NCI-H69 (cell line): ENCODE data around the gene NME5.
A peak's percentile ranks its signal among the peaks of the same experiment; 100 is the strongest.
"Not testable (repeated sequence)": the region's sequence is repeated elsewhere in the genome, so short reads cannot be mapped to it uniquely, and the experiment has no call there.

ENCODE experiments used
- DNase-seq: peaks from one replicate; lab custom pipeline; 2025; lab: John Stamatoyannopoulos, UW

Gene NME5

DNA sequence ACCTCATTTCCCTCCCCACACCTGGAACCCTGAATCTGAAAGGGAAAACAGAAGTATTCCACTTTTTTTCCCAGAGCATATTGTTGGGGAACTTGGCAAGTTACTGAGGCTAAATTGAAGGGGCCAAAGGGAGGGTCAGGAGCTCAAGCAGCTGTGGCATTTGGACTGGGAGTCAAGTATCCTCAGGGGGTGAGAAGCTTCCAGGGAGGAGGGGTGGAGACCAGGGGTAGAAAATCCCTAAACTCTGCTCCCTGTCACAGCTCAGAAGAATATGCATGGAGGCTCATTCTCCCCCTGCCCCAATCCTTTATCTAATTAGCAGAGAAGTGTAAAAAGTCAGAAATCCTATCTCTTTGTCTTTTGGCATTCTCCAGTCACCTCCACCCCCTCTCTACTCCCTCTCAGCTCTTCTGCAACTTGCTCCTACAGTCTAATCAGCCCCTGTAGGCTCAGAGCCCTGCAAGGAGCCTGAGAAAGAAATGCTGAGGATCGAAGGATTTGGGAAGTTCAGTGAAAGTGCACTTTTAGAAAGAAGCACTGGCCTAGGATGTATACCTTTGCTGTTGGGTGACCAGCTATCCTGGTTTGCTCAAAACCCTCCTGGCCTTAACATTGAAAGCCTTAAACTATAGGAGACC is 61.1 kb downstream of the NME5 start:
- no peak for DNase-seq

DNA sequence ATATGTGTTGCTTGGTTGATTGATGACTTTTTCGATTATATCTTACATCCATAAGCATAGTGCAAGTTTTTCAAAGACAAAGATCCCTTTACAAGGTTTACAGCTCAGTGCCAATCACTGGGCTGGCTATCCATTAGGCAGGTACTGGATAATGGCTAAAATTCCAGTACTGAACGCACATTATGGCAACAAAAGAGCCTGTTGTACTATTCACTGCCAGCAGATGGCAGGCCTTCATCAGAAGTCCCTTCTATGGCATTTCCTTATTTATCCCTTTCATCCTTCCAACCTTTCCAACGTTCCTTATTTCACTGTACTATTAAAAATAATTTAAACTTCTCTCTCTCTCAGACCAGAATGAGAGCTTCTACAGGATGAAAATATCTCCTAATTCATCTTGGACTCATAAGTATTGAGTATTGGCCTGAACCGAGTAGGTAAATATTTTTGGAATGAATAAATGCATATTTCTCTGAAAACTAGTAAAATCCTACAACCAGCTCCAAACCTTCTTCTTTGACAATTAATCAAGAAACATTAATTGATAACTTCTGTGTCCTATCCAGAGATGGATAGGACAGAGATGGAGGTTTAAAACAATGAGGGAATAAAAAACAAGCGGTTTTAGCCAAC is 62.0 kb downstream of the NME5 start:
- DNase-seq = peak; percentile 74

DNA sequence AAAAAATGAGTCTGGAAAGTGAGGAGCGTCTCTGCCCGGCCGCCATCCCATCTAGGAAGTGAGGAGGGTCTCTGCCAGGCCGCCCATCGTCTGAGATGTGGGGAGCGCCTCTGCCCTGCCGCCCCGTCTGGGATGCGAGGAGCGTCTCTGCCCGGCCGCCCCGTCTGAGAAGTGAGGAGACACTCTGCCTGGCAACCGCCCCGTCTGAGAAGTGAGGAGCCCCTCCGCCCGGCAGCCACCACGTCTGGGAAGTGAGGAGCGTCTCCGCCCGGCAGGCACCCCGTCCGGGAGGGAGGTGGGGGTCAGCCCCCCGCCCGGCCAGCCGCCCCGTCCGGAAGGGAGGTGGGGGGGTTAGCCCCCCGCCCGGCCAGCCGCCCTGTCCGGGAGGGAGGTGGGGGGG is 69.2 kb downstream of the NME5 start:
- not testable (repeated sequence) for DNase-seq

DNA sequence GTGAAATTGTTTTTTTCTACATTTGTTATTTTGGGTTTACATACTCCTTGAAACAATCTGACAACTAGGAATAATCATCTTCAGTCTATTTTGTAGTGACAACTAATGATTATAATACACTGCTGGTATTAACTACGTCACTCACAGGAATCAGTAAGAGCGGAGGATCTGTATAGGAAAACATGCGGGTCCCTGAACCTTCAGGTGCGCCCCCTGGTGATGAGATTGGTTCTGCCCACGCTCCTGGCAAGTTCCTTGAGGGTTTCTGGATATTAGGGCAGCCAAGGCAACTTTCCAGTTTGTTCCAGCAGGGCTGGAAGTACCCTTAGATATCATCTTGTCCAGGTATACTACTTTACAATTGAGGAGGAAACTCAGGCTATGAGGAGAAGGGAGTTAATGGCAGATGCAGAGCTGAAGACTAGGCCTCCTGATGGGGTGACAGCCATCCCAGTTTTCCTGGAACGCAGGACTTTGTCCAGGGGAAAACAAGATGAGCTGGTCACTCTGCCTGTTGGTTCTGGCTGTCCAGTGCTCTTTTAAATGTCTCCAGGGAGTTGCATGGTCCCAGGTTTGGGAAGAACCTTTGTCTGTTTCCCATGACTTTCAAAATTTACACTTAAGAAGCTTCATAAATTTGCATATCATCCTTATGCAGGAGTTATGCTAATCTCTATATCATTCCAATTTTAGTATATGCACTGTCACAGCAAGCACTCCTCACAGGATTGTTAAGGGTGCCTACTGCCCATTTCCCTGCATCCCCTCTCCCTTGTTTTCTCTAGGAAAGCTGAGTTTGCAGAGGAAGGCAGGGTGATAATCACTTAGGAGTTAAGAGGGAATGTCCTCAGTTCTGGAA is 70.3 kb downstream of the NME5 start:
- peak; percentile 80 for DNase-seq

DNA sequence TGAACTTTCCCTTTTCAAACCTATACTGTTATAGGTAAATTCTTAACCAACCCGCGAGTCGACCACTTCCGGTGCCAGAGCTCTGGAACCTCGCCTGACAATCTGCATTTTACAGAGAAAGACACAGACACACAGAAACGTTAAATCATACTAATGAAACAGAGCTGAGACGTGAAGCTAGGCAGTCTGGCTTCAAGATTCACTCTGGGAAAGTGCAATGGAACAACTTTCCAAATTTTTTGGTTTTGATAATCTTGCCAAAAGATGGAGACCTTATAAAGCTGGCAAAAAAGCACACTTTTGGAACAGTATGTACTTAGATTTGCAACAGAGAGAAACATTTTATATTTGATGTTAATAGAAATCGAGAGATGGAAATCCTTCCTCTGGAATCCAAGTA is 71.3 kb downstream of the NME5 start:
- DNase-seq = no peak
